ENCODE results near the gene BRMS1. TPM values are rescaled to one million over a fixed set of nuclear protein-coding genes. Genes with fewer than 3 reads are reported as not detected.
"Not testable (repeated sequence)": the region's sequence is repeated elsewhere in the genome, so short reads cannot be mapped to it uniquely, and the experiment has no call there.

Gene BRMS1
- total RNA-seq, 1 donor from 2014 or later: 33.4 TPM

DNA sequence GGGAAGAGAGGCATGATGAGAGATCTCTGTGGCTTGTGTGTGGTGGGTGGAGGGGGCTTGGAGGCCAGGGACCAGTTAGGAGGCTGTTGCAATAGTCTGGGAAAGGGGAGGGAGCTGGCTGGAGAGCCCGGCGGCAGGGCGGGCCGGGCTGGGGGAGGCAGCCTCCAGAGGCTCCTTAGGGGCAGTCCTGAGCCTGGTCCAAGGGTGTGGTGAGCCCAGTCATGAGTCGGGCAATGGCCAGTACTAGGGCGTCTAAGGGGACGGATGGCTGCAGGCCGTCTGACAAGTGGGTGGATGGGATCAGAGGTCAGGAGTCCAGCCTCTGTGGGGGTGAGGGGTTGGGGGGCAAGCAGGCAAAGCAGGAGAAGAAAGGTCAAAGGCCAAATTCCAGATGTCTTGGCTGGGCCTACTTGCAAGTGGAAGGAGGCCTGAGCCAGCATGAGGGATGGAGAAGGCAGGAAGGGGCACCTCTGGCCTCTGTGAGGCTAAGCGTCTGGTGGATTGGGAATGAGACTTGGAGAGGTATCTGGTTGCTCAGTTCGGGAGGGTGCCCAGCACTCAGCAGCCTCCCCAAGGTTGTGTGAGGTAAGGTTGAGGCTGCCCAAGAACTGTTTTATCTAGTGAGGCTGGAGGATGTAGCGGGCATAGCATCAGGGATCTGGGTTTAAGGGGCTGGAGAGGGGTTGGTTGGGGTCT lies 22.0 kb downstream of the BRMS1 start:
- Mint-ChIP-seq H3K27me3 (ENCODE audit: unreplicated experiment) (no peaks in the 10 kb centered on the region), H3K9me3 (ENCODE audit: unreplicated experiment) (no peaks in the 10 kb centered on the region), H3K4me1 (ENCODE audit: unreplicated experiment) (peaks cover 69% of the 10 kb centered on the region), H3K4me3 (ENCODE audit: unreplicated experiment) (no peak overlapping the region), H3K27ac (ENCODE audit: unreplicated experiment) (peak overlapping the region; percentile 46), H3K36me3 (ENCODE audit: unreplicated experiment) (no peaks in the 10 kb centered on the region)
- TF ChIP-seq, protein P1, sequence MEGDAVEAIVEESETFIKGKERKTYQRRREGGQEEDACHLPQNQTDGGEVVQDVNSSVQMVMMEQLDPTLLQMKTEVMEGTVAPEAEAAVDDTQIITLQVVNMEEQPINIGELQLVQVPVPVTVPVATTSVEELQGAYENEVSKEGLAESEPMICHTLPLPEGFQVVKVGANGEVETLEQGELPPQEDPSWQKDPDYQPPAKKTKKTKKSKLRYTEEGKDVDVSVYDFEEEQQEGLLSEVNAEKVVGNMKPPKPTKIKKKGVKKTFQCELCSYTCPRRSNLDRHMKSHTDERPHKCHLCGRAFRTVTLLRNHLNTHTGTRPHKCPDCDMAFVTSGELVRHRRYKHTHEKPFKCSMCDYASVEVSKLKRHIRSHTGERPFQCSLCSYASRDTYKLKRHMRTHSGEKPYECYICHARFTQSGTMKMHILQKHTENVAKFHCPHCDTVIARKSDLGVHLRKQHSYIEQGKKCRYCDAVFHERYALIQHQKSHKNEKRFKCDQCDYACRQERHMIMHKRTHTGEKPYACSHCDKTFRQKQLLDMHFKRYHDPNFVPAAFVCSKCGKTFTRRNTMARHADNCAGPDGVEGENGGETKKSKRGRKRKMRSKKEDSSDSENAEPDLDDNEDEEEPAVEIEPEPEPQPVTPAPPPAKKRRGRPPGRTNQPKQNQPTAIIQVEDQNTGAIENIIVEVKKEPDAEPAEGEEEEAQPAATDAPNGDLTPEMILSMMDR (IDR thresholded peaks at IDR 0.05): no peak
- DNase-seq (ENCODE audit: extremely low spot score, unreplicated experiment): no peak

DNA sequence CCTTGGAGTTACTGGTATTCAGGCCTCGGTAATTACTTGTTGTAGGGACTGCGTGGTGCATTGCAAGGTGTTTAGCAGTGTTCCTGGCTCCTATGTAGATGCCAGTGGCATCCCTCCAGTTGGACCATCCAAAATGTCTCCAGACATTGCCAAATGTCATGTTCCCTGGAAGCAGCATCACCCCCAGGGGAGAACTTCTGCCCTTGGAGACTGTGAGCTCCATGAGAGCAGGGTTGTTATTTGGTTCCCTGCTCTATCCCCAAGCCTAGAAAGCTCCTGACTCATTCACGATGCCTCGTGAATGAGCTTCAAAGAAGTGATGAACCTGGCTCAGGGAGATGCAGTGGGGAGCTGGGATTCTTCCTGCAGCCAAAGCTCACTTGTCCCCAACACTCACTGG lies 23.3 kb downstream of the BRMS1 start:
- TF ChIP-seq, protein P1 (IDR thresholded peaks at IDR 0.05): no peak
- peaks cover 66% of the 10 kb centered on the region for H3K4me1 Mint-ChIP-seq (ENCODE audit: unreplicated experiment)
- H3K27me3 Mint-ChIP-seq (ENCODE audit: unreplicated experiment): no peaks in the 10 kb centered on the region
- H3K9me3 Mint-ChIP-seq (ENCODE audit: unreplicated experiment): no peaks in the 10 kb centered on the region
- H3K27ac Mint-ChIP-seq (ENCODE audit: unreplicated experiment): no peak overlapping the region
- no peak overlapping the region for H3K4me3 Mint-ChIP-seq (ENCODE audit: unreplicated experiment)
- H3K36me3 Mint-ChIP-seq (ENCODE audit: unreplicated experiment): no peaks in the 10 kb centered on the region
- no peak for DNase-seq (ENCODE audit: extremely low spot score, unreplicated experiment)

DNA sequence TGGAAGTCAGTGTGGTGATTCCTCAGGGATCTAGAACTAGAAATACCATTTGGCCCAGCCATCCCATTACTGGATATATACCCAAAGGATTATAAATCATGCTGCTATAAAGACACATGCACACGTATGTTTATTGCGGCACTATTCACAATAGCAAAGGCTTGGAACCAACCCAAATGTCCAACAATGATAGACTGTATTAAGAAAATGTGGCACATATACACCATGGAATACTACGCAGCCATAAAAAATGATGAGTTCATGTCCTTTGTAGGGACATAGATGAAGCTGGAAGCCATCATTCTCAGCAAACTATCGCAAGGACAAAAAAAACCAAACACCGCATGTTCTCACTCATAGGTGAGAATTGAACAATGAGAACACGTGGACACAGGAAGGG lies 24.2 kb downstream of the BRMS1 start:
- not testable (repeated sequence) for H3K4me3 Mint-ChIP-seq (ENCODE audit: unreplicated experiment); H3K36me3 Mint-ChIP-seq (ENCODE audit: unreplicated experiment); H3K27me3 Mint-ChIP-seq (ENCODE audit: unreplicated experiment); H3K9me3 Mint-ChIP-seq (ENCODE audit: unreplicated experiment); H3K27ac Mint-ChIP-seq (ENCODE audit: unreplicated experiment); DNase-seq (ENCODE audit: extremely low spot score, unreplicated experiment)
- H3K4me1 Mint-ChIP-seq (ENCODE audit: unreplicated experiment): peaks cover 66% of the 10 kb centered on the region

DNA sequence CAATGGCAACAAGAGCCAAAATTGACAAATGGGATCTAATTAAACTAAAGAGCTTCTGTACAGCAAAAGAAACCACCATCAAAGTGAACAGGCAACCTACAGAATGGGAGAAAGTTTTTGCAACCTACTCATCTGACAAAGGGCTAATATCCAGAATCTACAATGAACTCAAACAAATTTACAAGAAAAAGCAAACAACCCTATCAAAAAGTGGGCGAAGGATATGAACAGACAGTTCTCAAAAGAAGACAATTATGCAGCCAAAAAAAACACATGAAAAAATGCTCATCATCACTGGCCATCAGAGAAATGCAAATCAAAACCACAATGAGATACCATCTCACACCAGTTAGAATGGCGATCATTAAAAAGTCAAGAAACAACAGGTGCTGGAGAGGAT lies 24.6 kb downstream of the BRMS1 start:
- DNase-seq (ENCODE audit: extremely low spot score, unreplicated experiment); H3K27me3 Mint-ChIP-seq (ENCODE audit: unreplicated experiment); H3K9me3 Mint-ChIP-seq (ENCODE audit: unreplicated experiment); H3K36me3 Mint-ChIP-seq (ENCODE audit: unreplicated experiment); H3K27ac Mint-ChIP-seq (ENCODE audit: unreplicated experiment); H3K4me3 Mint-ChIP-seq (ENCODE audit: unreplicated experiment): not testable (repeated sequence)
- peaks cover 66% of the 10 kb centered on the region for H3K4me1 Mint-ChIP-seq (ENCODE audit: unreplicated experiment)

DNA sequence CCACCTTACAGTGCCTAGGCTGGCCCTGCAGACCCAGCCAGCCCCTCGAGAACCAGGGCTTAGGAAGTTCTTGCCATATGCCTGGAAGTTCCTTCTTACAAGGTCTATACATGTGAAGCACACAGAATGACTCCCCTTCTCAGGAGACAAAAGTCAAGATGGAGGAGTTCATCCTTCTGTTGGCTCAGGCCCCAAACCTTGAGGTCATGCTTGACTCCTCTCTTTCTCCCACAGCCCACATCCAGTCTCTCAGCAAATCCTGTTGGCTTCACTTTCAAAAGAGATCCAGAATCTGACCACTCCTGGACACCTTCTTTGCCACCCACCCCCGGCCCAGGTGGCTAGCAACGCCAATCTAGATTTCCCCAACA lies 26.3 kb downstream of the BRMS1 start:
- no peak for DNase-seq (ENCODE audit: extremely low spot score, unreplicated experiment)
- Mint-ChIP-seq H3K9me3 (ENCODE audit: unreplicated experiment) (no peaks in the 10 kb centered on the region), H3K4me1 (ENCODE audit: unreplicated experiment) (peaks cover 67% of the 10 kb centered on the region), H3K27me3 (ENCODE audit: unreplicated experiment) (no peaks in the 10 kb centered on the region), H3K4me3 (ENCODE audit: unreplicated experiment) (no peak overlapping the region), H3K27ac (ENCODE audit: unreplicated experiment) (peak overlapping the region; percentile 96), H3K36me3 (ENCODE audit: unreplicated experiment) (no peaks in the 10 kb centered on the region)
- TF ChIP-seq, protein P1 (IDR thresholded peaks at IDR 0.05): no peak

DNA sequence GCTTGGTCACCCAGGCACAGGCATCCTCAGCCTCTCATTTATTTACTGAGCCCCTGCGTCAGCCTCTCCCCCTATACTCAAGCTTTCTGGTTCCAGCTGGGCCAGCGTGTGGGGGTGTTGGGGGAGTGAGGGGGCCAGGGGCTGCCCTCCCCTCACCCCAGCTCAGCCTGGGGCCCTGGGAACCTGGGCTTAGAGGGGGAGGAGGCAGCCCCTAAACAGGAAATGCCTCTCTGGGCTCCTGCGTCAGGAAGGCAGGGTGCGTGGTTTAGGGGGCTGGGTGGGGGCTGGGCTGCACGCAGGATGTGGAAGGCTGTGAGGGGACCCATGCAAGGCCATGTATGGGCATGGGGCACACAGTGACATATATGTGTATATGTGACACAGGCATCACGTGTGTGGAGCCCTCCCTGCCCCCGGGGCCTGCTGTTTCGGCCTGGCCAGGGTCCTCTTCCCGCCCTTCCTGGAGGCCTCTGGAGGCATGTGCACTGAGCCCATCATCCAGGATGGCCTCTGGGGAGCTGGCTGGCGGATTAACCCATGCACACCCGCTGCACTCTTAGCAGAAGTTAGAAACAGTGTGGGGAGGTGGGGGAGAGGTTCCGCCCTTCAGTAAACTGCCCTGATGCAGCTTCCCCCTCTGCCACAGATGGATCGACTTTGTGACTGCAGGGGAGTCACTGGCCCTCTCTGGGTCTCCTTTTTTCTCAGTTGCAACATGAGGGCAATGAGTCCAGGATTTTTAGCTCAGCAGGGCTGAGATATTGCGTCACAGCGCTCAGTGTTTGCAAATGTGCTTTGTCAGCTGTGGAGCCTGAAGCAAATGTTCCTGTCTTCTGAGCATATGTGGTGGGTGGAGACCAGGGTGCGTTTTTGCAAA lies 26.9 kb downstream of the BRMS1 start:
- H3K4me3 Mint-ChIP-seq (ENCODE audit: unreplicated experiment): peak overlapping the region; percentile 57
- peak overlapping the region; percentile 96 for H3K27ac Mint-ChIP-seq (ENCODE audit: unreplicated experiment)
- H3K9me3 Mint-ChIP-seq (ENCODE audit: unreplicated experiment): no peaks in the 10 kb centered on the region
- DNase-seq (ENCODE audit: extremely low spot score, unreplicated experiment): no peak
- no peaks in the 10 kb centered on the region for H3K27me3 Mint-ChIP-seq (ENCODE audit: unreplicated experiment)
- H3K4me1 Mint-ChIP-seq (ENCODE audit: unreplicated experiment): peaks cover 66% of the 10 kb centered on the region
- H3K36me3 Mint-ChIP-seq (ENCODE audit: unreplicated experiment): no peaks in the 10 kb centered on the region
- TF ChIP-seq, protein P1 (IDR thresholded peaks at IDR 0.05): no peak
